PC-3 (cell line): ENCODE measurements around the gene VWA7. TPM values are rescaled to one million over a fixed set of nuclear protein-coding genes. Genes with fewer than 3 reads are reported as not detected.

Experiments
- ATAC-seq: fragments of 200-7000 bp; cut with Tn5 transposase; 2 replicates; pipeline ENCODE4 v1.9.1; 2020; ENCODE audit warnings: mild to moderate bottlenecking, moderate library complexity
- BruUV-seq: library from RNA; stranded (reverse); fragments of 400-500 nt; replicated peaks from 2 replicates; lab custom pipeline; 2021; lab: Mats Ljungman, UMichigan
- CTCF ChIA-PET: fragments of 300-600 bp; sonication (Branson Sonifier 250); formaldehyde crosslinking; loops from one replicate; lab custom pipeline; 2022; ENCODE audit warnings: antibody characterized with exemption; lab: Charles Lee
- POLR2A ChIA-PET: fragments of 300-600 bp; sonication (Branson Sonifier 250); formaldehyde crosslinking; loops from one replicate; lab custom pipeline; 2022; ENCODE audit warnings: antibody characterized with exemption; ENCODE audit not compliant: unreplicated experiment; lab: Charles Lee
- DNase-seq: peaks from one replicate; pipeline ENCODE4 v3.0.0-alpha.2; 2015
- H2AFZ ChIP-seq: fragments of 300-600 bp; sonication (generic); 2 replicates; pipeline ENCODE4 v1.6.0; 2016; ENCODE audit warnings: antibody characterized with exemption, low read length
- H3F3A ChIP-seq: fragments of 300-600 bp; sonication (generic); one replicate; pipeline ENCODE4 v1.6.0; 2017; ENCODE audit warnings: antibody characterized with exemption, low read length, control low read depth, mild to moderate bottlenecking; ENCODE audit not compliant: unreplicated experiment
- H3K27ac ChIP-seq: fragments of 300-600 bp; sonication (generic); 2 replicates; pipeline ENCODE4 v1.5.1; 2016; ENCODE audit warnings: mild to moderate bottlenecking, low read length
- H3K27me3 ChIP-seq: fragments of 300-600 bp; sonication (generic); 2 replicates; pipeline ENCODE4 v1.6.1; 2016; ENCODE audit warnings: low read length, mixed read lengths
- H3K36me3 ChIP-seq: fragments of 300-600 bp; sonication (generic); 2 replicates; pipeline ENCODE4 v1.6.1; 2016; ENCODE audit warnings: low read depth, mixed run types, low read length, mixed read lengths
- H3K4me1 ChIP-seq: fragments of 300-600 bp; sonication (generic); 2 replicates; pipeline ENCODE4 v1.5.1; 2016; ENCODE audit warnings: low read length; ENCODE audit not compliant: insufficient read depth
- H3K4me2 ChIP-seq: fragments of 300-600 bp; sonication (generic); 2 replicates; pipeline ENCODE4 v1.6.0; 2016; ENCODE audit warnings: low read length
- H3K4me3 ChIP-seq: fragments of 300-600 bp; sonication (generic); 2 replicates; pipeline ENCODE4 v1.5.1; 2016; ENCODE audit warnings: mild to moderate bottlenecking, low read length, mixed read lengths
- H3K79me2 ChIP-seq: fragments of 300-600 bp; sonication (generic); 2 replicates; pipeline ENCODE4 v1.6.1; 2017; ENCODE audit warnings: low read length, mixed read lengths
- H3K9ac ChIP-seq: fragments of 300-600 bp; sonication (generic); 2 replicates; pipeline ENCODE4 v1.6.0; 2016; ENCODE audit warnings: mild to moderate bottlenecking, low read length
- H3K9me2 ChIP-seq: fragments of 300-600 bp; sonication (generic); replicated peaks from 2 replicates; pipeline ENCODE4 v1.6.1; 2016; ENCODE audit warnings: mixed run types, low read length, mixed read lengths
- H3K9me3 ChIP-seq: fragments of 300-600 bp; sonication (generic); 2 replicates; pipeline ENCODE4 v1.6.1; 2016; ENCODE audit warnings: low read length, mixed read lengths
- H4K20me1 ChIP-seq: fragments of 300-600 bp; sonication (generic); 2 replicates; pipeline ENCODE4 v1.6.1; 2016; ENCODE audit warnings: low read length, mixed read lengths
- CTCF ChIP-seq: fragments of 300-600 bp; sonication (generic); conservative IDR thresholded peaks from 2 replicates; pipeline ENCODE4 v1.5.1; 2017; ENCODE audit warnings: antibody characterized with exemption, low read depth, mild to moderate bottlenecking, low read length
- EZH2 ChIP-seq: fragments of 300-600 bp; sonication (generic); IDR thresholded peaks from one replicate; pipeline ENCODE4 v1.6.1; 2017; ENCODE audit warnings: antibody characterized with exemption, mild to moderate bottlenecking, low read length; ENCODE audit not compliant: unreplicated experiment
- EZH2phosphoT487 ChIP-seq: fragments of 300-600 bp; sonication (generic); IDR thresholded peaks from 2 replicates; pipeline ENCODE4 v1.6.1; 2018; ENCODE audit warnings: mild to moderate bottlenecking, antibody characterized with exemption, low read length, borderline replicate concordance
- intact Hi-C: fragments of 100-400 bp; cut with micrococcal nuclease; formaldehyde crosslinking; loops from 2 replicates; pipeline ENCODE4 v1.9.0; 2023
- total RNA-seq: library from RNA; depleted of rRNA; stranded (reverse); fragments of >200 nt; gene quantifications from 2 replicates; pipeline ENCODE4 v1.2.3, GENCODE V29; 2014

The VWA7 gene
- total RNA-seq, 1 experiment from 2014 or later, result 1.9 TPM

- ChIA-PET CTCF (no interaction called here), POLR2A (no interaction called here)
- DNase-seq, result no peak
- H3K27ac ChIP-seq, result no peak overlapping the region
- peaks cover 3% of the 10 kb centered on the region for H3F3A ChIP-seq
- H3K9ac ChIP-seq, result no peak overlapping the region
- BruUV-seq, result no TSS peak
- H3K4me1 ChIP-seq, result peaks cover 14% of the 10 kb centered on the region
- ATAC-seq, result no peak
- H2AFZ ChIP-seq, result no peak overlapping the region
- no peaks in the 10 kb centered on the region for H3K9me3 ChIP-seq
- H3K27me3 ChIP-seq, result no peaks in the 10 kb centered on the region
- peaks cover 59% of the 10 kb centered on the region for H3K36me3 ChIP-seq
- H3K9me2 ChIP-seq, result no peaks in the 10 kb centered on the region
- H3K4me3 ChIP-seq, result no peak overlapping the region
- H4K20me1 ChIP-seq, result no peaks in the 10 kb centered on the region
- TF ChIP-seq EZH2, result no peak
- TF ChIP-seq CTCF, result no peak
- no peak for TF ChIP-seq EZH2phosphoT487
- no peak overlapping the region for H3K4me2 ChIP-seq
- intact Hi-C loops, result no loop called here
- no peaks in the 10 kb centered on the region for H3K79me2 ChIP-seq
Measured at GRCh38 chr6:31781244-31782125, 4.4 kb upstream of the VWA7 start.

- ATAC-seq, result no peak
- CTCF ChIA-PET, result no interaction called here
- no peak for DNase-seq
- intact Hi-C loops, result no loop called here
- BruUV-seq, result no TSS peak
- Histone ChIP-seq H3K4me3 (no peak overlapping the region), H3F3A (peaks cover 3% of the 10 kb centered on the region), H4K20me1 (no peaks in the 10 kb centered on the region), H3K9me3 (no peaks in the 10 kb centered on the region), H3K27me3 (no peaks in the 10 kb centered on the region), H3K79me2 (no peaks in the 10 kb centered on the region), H3K4me1 (peaks cover 22% of the 10 kb centered on the region), H3K9me2 (no peaks in the 10 kb centered on the region), H2AFZ (no peak overlapping the region), H3K4me2 (no peak overlapping the region), H3K36me3 (peaks cover 57% of the 10 kb centered on the region), H3K27ac (no peak overlapping the region), H3K9ac (no peak overlapping the region)
- POLR2A ChIA-PET, result interaction anchor here (0.6 kb wide), 1 partner anchor 47 kb away, joined by 3 read pairs; the partner anchor contains the start of gene HSPA1B
- TF ChIP-seq EZH2phosphoT487 (no peak), EZH2 (no peak), CTCF (no peak)
Measured at GRCh38 chr6:31780507-31781243, 3.5 kb upstream of the VWA7 start.
